Measurements from ENCODE around the gene LACTB. TPM values are rescaled to one million over a fixed set of nuclear protein-coding genes. Genes with fewer than 3 reads are reported as not detected.

LACTB gene
- total RNA-seq, 2 experiments from 2014 or later: 18.3 to 18.7 TPM

- Mint-ChIP-seq H3K27ac (no peak overlapping the region), H3K9me3 (no peaks in the 10 kb centered on the region), H3K27me3 (ENCODE audit: low read depth) (no peaks in the 10 kb centered on the region), H3K4me3 (no peak overlapping the region), H3K4me1 (ENCODE audit: low read depth) (peaks cover 4% of the 10 kb centered on the region), H3K36me3 (ENCODE audit: low read depth) (no peaks in the 10 kb centered on the region)
- CTCF ChIA-PET: interaction anchor here (1.0 to 1.9 kb wide), 4 partner anchors 10 to 77 kb away, joined by 3 to 5 read pairs (median 5); no protein-coding TSS in a partner anchor
- DNase-seq: no peak
- intact Hi-C loops (cut with micrococcal nuclease): loop anchor here (10.0 kb wide), 1 partner anchor 239 kb away; no protein-coding TSS in a partner anchor
Measured at GRCh38 chr15:63165166-63165859, 43.7 kb downstream of the LACTB start.

GRCh38 chr15:63166219-63166618 is 44.6 kb downstream of the LACTB start:
- peaks cover 4% of the 10 kb centered on the region for H3K4me1 Mint-ChIP-seq (ENCODE audit: low read depth)
- H3K27me3 Mint-ChIP-seq (ENCODE audit: low read depth): no peaks in the 10 kb centered on the region
- intact Hi-C loops (cut with micrococcal nuclease): loop anchor here (2.0 to 10.0 kb wide), 2 partner anchors 123 to 239 kb away; no protein-coding TSS in a partner anchor
- H3K36me3 Mint-ChIP-seq (ENCODE audit: low read depth): no peaks in the 10 kb centered on the region
- H3K27ac Mint-ChIP-seq: no peak overlapping the region
- DNase-seq: no peak
- H3K9me3 Mint-ChIP-seq: no peaks in the 10 kb centered on the region
- no peak overlapping the region for H3K4me3 Mint-ChIP-seq
- CTCF ChIA-PET: interaction anchor here (0.6 to 1.9 kb wide), 11 partner anchors 10 to 132 kb away, joined by 3 to 5 read pairs (median 4); no protein-coding TSS in a partner anchor

- intact Hi-C loops (cut with micrococcal nuclease): loop anchor here (10.0 kb wide), 1 partner anchor 235 kb away; no protein-coding TSS in a partner anchor
- DNase-seq: no peak
- H3K36me3 Mint-ChIP-seq (ENCODE audit: low read depth): no peaks in the 10 kb centered on the region
- no peak overlapping the region for H3K27ac Mint-ChIP-seq
- H3K27me3 Mint-ChIP-seq (ENCODE audit: low read depth): no peaks in the 10 kb centered on the region
- H3K4me3 Mint-ChIP-seq: no peak overlapping the region
- H3K4me1 Mint-ChIP-seq (ENCODE audit: low read depth): peaks cover 4% of the 10 kb centered on the region
- H3K9me3 Mint-ChIP-seq: no peaks in the 10 kb centered on the region
- CTCF ChIA-PET: interaction anchor here (0.5 to 0.6 kb wide), 2 partner anchors 110 to 196 kb away, joined by 3 to 4 read pairs; no protein-coding TSS in a partner anchor
Measured at GRCh38 chr15:63169788-63170187, 48.1 kb downstream of the LACTB start.

GRCh38 chr15:63172376-63172775 is 50.7 kb downstream of the LACTB start:
- DNase-seq: no peak
- Mint-ChIP-seq H3K36me3 (ENCODE audit: low read depth) (no peaks in the 10 kb centered on the region), H3K9me3 (no peaks in the 10 kb centered on the region), H3K27me3 (ENCODE audit: low read depth) (no peaks in the 10 kb centered on the region), H3K4me3 (no peak overlapping the region), H3K27ac (no peak overlapping the region), H3K4me1 (ENCODE audit: low read depth) (peaks cover 12% of the 10 kb centered on the region)
- CTCF ChIA-PET: interaction anchor here (1.0 kb wide), 1 partner anchor 23 kb away, joined by 3 read pairs; no protein-coding TSS in a partner anchor
- intact Hi-C loops (cut with micrococcal nuclease): no loop called here

GRCh38 chr15:63172851-63173451 is 51.3 kb downstream of the LACTB start:
- Mint-ChIP-seq H3K4me1 (ENCODE audit: low read depth) (peaks cover 18% of the 10 kb centered on the region), H3K27ac (no peak overlapping the region), H3K36me3 (ENCODE audit: low read depth) (no peaks in the 10 kb centered on the region), H3K4me3 (no peak overlapping the region), H3K27me3 (ENCODE audit: low read depth) (no peaks in the 10 kb centered on the region), H3K9me3 (no peaks in the 10 kb centered on the region)
- CTCF ChIA-PET: interaction anchor here (1.0 kb wide), 1 partner anchor 22 kb away, joined by 3 read pairs; no protein-coding TSS in a partner anchor
- intact Hi-C loops (cut with micrococcal nuclease): no loop called here
- no peak for DNase-seq

- Mint-ChIP-seq H3K9me3 (no peaks in the 10 kb centered on the region), H3K27me3 (ENCODE audit: low read depth) (no peaks in the 10 kb centered on the region), H3K27ac (no peak overlapping the region), H3K36me3 (ENCODE audit: low read depth) (no peaks in the 10 kb centered on the region), H3K4me3 (no peak overlapping the region), H3K4me1 (ENCODE audit: low read depth) (peaks cover 20% of the 10 kb centered on the region)
- intact Hi-C loops (cut with micrococcal nuclease): no loop called here
- DNase-seq: no peak
- CTCF ChIA-PET: interaction anchor here (0.6 to 1.1 kb wide), 2 partner anchors 10 to 83 kb away, joined by 4 to 5 read pairs; no protein-coding TSS in a partner anchor
Measured at GRCh38 chr15:63176302-63176701, 54.6 kb downstream of the LACTB start.

- CTCF ChIA-PET: no interaction called here
- H3K9me3 Mint-ChIP-seq: no peaks in the 10 kb centered on the region
- H3K27me3 Mint-ChIP-seq (ENCODE audit: low read depth): no peaks in the 10 kb centered on the region
- no peak overlapping the region for H3K4me3 Mint-ChIP-seq
- DNase-seq: no peak
- no peaks in the 10 kb centered on the region for H3K36me3 Mint-ChIP-seq (ENCODE audit: low read depth)
- no peak overlapping the region for H3K27ac Mint-ChIP-seq
- intact Hi-C loops (cut with micrococcal nuclease): no loop called here
- H3K4me1 Mint-ChIP-seq (ENCODE audit: low read depth): peaks cover 20% of the 10 kb centered on the region
Measured at GRCh38 chr15:63178034-63178433, 56.4 kb downstream of the LACTB start.

- Mint-ChIP-seq H3K4me1 (ENCODE audit: low read depth) (peaks cover 20% of the 10 kb centered on the region), H3K27me3 (ENCODE audit: low read depth) (no peaks in the 10 kb centered on the region), H3K36me3 (ENCODE audit: low read depth) (no peaks in the 10 kb centered on the region), H3K27ac (no peak overlapping the region), H3K4me3 (no peak overlapping the region), H3K9me3 (no peaks in the 10 kb centered on the region)
- CTCF ChIA-PET: no interaction called here
- DNase-seq: no peak
- intact Hi-C loops (cut with micrococcal nuclease): no loop called here
Measured at GRCh38 chr15:63180746-63181145, 59.1 kb downstream of the LACTB start.

- H3K27me3 Mint-ChIP-seq (ENCODE audit: low read depth): no peaks in the 10 kb centered on the region
Measured at GRCh38 chr15:63181648-63182047, 60.0 kb downstream of the LACTB start.

GRCh38 chr15:63185206-63185605 is 63.5 kb downstream of the LACTB start:
- Mint-ChIP-seq H3K4me3 (no peak overlapping the region), H3K27me3 (ENCODE audit: low read depth) (no peaks in the 10 kb centered on the region), H3K9me3 (no peaks in the 10 kb centered on the region), H3K36me3 (ENCODE audit: low read depth) (peaks cover 3% of the 10 kb centered on the region), H3K27ac (no peak overlapping the region), H3K4me1 (ENCODE audit: low read depth) (peaks cover 14% of the 10 kb centered on the region)
- no peak for DNase-seq
- intact Hi-C loops (cut with micrococcal nuclease): no loop called here
- CTCF ChIA-PET: interaction anchor here (0.9 to 1.7 kb wide), 2 partner anchors 19 to 138 kb away, joined by 3 to 4 read pairs; no protein-coding TSS in a partner anchor

More at GRCh38 chr15:63181648-63182047, 60.0 kb downstream of the LACTB start:
- intact Hi-C loops (cut with micrococcal nuclease): no loop called here
- CTCF ChIA-PET: no interaction called here
- DNase-seq: no peak
- Mint-ChIP-seq H3K4me3 (no peak overlapping the region), H3K36me3 (ENCODE audit: low read depth) (no peaks in the 10 kb centered on the region), H3K27ac (no peak overlapping the region), H3K9me3 (no peaks in the 10 kb centered on the region), H3K4me1 (ENCODE audit: low read depth) (peaks cover 15% of the 10 kb centered on the region)

GRCh38 chr15:63186065-63186464 is 64.4 kb downstream of the LACTB start:
- H3K27ac Mint-ChIP-seq: no peak overlapping the region
- no peak overlapping the region for H3K4me3 Mint-ChIP-seq
- peaks cover 3% of the 10 kb centered on the region for H3K36me3 Mint-ChIP-seq (ENCODE audit: low read depth)
- H3K27me3 Mint-ChIP-seq (ENCODE audit: low read depth): no peaks in the 10 kb centered on the region
- no peaks in the 10 kb centered on the region for H3K9me3 Mint-ChIP-seq
- peaks cover 14% of the 10 kb centered on the region for H3K4me1 Mint-ChIP-seq (ENCODE audit: low read depth)
- CTCF ChIA-PET: interaction anchor here (1.7 kb wide), 1 partner anchor 19 kb away, joined by 4 read pairs; no protein-coding TSS in a partner anchor
- intact Hi-C loops (cut with micrococcal nuclease): no loop called here
- DNase-seq: no peak

- no peak overlapping the region for H3K27ac Mint-ChIP-seq
- no peak for DNase-seq
- H3K9me3 Mint-ChIP-seq: no peaks in the 10 kb centered on the region
- H3K4me1 Mint-ChIP-seq (ENCODE audit: low read depth): peaks cover 28% of the 10 kb centered on the region
- CTCF ChIA-PET: no interaction called here
- no peak overlapping the region for H3K4me3 Mint-ChIP-seq
- peaks cover 6% of the 10 kb centered on the region for H3K36me3 Mint-ChIP-seq (ENCODE audit: low read depth)
- H3K27me3 Mint-ChIP-seq (ENCODE audit: low read depth): no peaks in the 10 kb centered on the region
- intact Hi-C loops (cut with micrococcal nuclease): no loop called here
Measured at GRCh38 chr15:63187589-63188226, 66.0 kb downstream of the LACTB start.

Measured in activated naive CD4-positive, alpha-beta T cell treated with anti-CD3 and anti-CD28 coated beads for 36 hours (primary cell).